ENCODE measurements around the gene ARL5B.

The ARL5B gene

DNA sequence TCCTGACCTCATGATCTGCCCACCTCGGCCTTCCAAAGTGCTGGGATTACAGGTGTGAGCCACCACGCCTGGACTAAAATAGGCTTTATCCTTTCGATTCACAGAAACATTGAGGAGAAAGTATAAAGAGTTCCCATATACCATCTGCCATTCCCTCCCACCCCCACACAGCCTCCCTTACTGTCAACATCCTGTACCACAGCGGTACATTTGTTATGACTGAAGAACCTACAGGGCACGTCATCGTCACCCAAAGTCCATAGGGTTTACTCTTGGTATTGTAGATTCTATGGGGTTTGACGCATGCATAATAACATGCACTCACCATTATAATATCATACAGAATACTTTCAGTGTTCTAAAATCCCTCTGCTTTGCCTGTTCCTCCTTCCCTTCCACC, 28.0 kb downstream of the ARL5B start:
- H3K36me3 ChIP-seq = peaks cover 0 to 11% (median 8%) of the 10 kb centered on the region in 11 experiments; a peak in 14 of 22 replicates
- no peaks in the 10 kb centered on the region for H4K20me1 ChIP-seq
- TF ChIP-seq Cebpa-rat (IDR thresholded peaks at IDR 0.05) = no peak
- H3K4me3 ChIP-seq = no peak overlapping the region
- no peak overlapping the region for H3K9ac ChIP-seq
- no peak overlapping the region for H3K4me2 ChIP-seq
- H3K9me3 ChIP-seq (replicated peaks in 1 of 11) = no peaks in the 10 kb centered on the region
- no peaks in the 10 kb centered on the region for H3K27me3 ChIP-seq
- peaks cover 0 to 8% (median 0%) of the 10 kb centered on the region in 10 experiments; a peak in 3 of 20 replicates for H3K4me1 ChIP-seq
- H3K27ac ChIP-seq = no peak overlapping the region

DNA sequence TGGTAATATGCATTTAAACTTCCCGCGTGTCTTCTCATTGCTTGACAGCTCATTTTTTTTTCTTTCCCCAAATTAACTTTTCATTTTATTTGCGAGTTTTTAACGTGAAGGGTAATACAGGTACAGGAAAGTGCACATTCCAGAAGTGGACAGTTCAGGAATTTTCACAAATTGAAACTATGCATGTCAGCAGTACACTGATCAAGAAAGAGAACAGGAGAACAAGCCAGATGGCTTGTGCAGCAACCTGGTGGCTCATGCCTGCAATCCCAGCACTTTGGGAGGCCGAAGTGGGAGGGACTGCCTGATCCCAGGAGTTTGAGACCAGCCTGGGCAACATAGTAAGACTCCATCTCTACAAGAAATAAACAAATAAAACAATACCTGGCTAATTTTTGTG, 28.5 kb downstream of the ARL5B start:
- no peaks in the 10 kb centered on the region for H3K9me3 ChIP-seq (replicated peaks in 1 of 11)
- H4K20me1 ChIP-seq = no peaks in the 10 kb centered on the region
- no peak overlapping the region for H3K9ac ChIP-seq
- H3K4me1 ChIP-seq = peaks cover 0 to 8% (median 0%) of the 10 kb centered on the region in 10 experiments; a peak in 3 of 20 replicates
- H3K36me3 ChIP-seq = peaks cover 0 to 6% (median 4%) of the 10 kb centered on the region in 11 experiments; a peak in 11 of 22 replicates
- no peak for TF ChIP-seq Cebpa-rat (IDR thresholded peaks at IDR 0.05)
- H3K4me3 ChIP-seq = no peak overlapping the region
- H3K27ac ChIP-seq = no peak overlapping the region
- H3K27me3 ChIP-seq = no peaks in the 10 kb centered on the region
- H3K4me2 ChIP-seq = no peak overlapping the region

DNA sequence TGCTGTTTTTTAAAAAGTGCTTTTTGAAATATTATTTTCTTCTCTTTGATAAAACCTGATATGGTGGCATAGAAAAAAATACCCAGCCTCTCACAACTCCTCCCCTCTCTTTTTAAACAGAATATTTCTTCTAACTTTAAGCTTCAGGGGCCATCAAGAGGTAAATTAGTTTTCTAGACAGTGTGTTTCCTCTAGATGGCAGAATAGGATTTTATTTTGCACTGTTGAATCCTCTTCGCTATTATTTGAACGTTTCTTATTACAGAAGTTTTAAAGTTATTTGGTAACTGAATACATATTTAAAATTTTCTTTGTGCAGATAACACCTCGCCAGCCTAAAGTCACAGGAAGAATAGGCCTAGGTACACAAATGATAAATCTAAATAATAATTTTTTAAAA, 30.3 kb downstream of the ARL5B start:
- no peak overlapping the region for H3K9ac ChIP-seq
- H3K4me3 ChIP-seq = no peak overlapping the region
- H3K9me3 ChIP-seq (replicated peaks in 1 of 11) = no peaks in the 10 kb centered on the region
- H3K36me3 ChIP-seq = no peaks in the 10 kb centered on the region
- H3K27me3 ChIP-seq = no peaks in the 10 kb centered on the region
- H3K4me2 ChIP-seq = no peak overlapping the region
- H3K27ac ChIP-seq = no peak overlapping the region
- TF ChIP-seq Cebpa-rat (IDR thresholded peaks at IDR 0.05) = no peak
- H3K4me1 ChIP-seq = peaks cover 0 to 8% (median 0%) of the 10 kb centered on the region in 10 experiments; a peak in 3 of 20 replicates
- no peaks in the 10 kb centered on the region for H4K20me1 ChIP-seq

DNA sequence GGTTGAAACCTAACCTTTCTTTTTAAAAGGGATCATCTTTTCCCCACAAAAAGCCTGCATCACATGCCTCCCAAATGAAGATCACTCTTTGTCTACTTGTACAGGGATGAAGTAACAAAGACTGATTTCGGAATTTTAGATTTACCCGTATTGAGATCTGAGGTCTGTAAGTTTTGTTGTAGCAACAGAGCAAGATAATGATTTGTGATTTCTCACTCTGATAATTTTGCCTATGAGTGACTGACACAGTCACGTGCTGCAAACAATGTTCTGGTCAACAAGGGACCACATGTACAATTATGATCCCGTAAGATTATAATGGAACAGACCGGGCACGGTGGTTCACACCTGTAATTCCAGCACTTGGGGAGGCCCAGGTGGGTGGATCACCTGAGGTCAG, 31.3 kb downstream of the ARL5B start:
- H3K4me2 ChIP-seq = no peak overlapping the region
- H3K36me3 ChIP-seq = no peaks in the 10 kb centered on the region
- H3K4me3 ChIP-seq = no peak overlapping the region
- H3K27me3 ChIP-seq = no peaks in the 10 kb centered on the region
- H3K4me1 ChIP-seq = peaks cover 0 to 8% (median 0%) of the 10 kb centered on the region in 10 experiments; a peak in 3 of 20 replicates
- no peaks in the 10 kb centered on the region for H4K20me1 ChIP-seq
- TF ChIP-seq Cebpa-rat (IDR thresholded peaks at IDR 0.05) = no peak
- H3K9me3 ChIP-seq (replicated peaks in 1 of 11) = no peaks in the 10 kb centered on the region
- H3K27ac ChIP-seq = no peak overlapping the region
- no peak overlapping the region for H3K9ac ChIP-seq

DNA sequence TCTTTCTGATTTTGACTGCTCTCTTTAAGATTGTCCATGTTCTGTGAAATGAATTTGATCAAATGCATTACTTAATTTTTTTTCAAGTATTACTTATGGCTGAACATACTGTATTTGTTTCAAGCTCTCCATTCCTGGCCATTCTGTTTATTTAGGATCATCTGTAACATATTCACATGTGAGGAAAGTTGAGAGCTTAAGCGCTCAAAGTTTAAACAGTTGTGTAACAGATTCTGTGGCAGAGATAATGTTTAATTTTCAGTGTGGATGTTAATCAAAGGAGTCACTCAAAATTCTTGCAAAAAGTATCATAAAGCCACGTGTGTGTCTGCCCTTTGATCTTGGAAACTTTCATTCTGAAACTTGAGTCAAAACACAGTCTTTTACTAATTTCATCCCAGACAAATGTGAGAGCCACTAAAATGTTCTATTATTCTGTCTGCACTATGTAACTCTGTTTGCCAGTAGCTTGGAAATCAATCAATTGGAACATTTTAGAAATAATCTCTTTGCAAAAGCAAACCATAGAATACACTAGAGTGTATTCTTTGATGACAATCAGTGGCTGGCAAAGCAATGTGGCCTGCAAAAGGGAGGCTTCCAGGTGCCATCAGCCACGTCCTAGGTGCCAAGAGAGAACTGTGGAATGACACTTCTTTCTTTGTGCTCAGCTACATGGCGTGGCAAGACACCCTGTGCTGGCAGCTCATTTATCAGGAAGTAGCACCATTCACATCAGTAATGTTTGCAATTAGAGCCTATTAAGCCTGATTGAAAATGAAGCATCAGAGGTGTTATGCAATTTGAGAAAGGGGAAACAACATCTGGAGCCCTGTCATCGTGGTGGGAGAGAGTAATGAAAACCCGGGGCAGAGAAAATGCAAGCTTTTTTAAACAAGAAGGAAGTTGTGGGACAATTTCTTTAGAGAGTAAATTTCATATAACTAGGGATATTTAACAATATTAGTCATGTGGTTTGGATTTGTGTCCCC, 40.9 kb downstream of the ARL5B start:
- H3K4me1 ChIP-seq = peaks cover 0 to 27% (median 16%) of the 10 kb centered on the region in 10 experiments; a peak in 13 of 20 replicates
- H4K20me1 ChIP-seq = no peaks in the 10 kb centered on the region
- H3K9ac ChIP-seq = peak overlapping the region in 4 of 11 experiments; percentile 39 to 55 (median 44); a peak in 6 of 22 replicates
- H3K4me2 ChIP-seq = peak overlapping the region in 7 of 11 experiments; percentile 36 to 76 (median 67); a peak in 14 of 22 replicates
- peaks cover 0 to 24% (median 6%) of the 10 kb centered on the region in 11 experiments; a peak in 9 of 22 replicates for H3K9me3 ChIP-seq (replicated peaks in 1 of 11)
- no peaks in the 10 kb centered on the region for H3K36me3 ChIP-seq
- H3K27me3 ChIP-seq = no peaks in the 10 kb centered on the region
- TF ChIP-seq Cebpa-rat (IDR thresholded peaks at IDR 0.05) = peak in 6 of 11 experiments; percentile 24 to 89 (median 74); a peak in 10 of 22 replicates
- H3K27ac ChIP-seq = peak overlapping the region in 8 of 11 experiments; percentile 38 to 79 (median 68); a peak in 16 of 22 replicates
- no peak overlapping the region for H3K4me3 ChIP-seq

DNA sequence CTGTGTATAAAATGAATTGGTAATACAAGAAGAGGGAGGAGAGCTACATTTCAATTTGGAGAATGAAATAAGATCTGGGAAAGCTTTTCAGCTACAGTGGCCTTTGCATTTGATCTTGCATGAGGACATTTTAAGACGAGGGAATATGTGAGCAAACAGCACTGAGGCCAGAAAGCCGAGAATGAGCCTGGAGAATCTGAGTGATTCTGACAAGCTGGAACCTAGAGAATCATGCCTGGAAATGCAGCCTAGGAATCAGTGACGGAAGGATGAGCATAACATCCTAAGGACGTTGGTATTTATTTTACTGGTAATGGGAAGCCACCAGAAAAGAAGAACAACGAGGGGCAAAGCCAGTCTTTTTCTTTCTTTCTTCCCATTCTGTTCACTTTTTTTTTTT, 44.3 kb downstream of the ARL5B start:
- no peak for TF ChIP-seq Cebpa-rat (IDR thresholded peaks at IDR 0.05)

DNA sequence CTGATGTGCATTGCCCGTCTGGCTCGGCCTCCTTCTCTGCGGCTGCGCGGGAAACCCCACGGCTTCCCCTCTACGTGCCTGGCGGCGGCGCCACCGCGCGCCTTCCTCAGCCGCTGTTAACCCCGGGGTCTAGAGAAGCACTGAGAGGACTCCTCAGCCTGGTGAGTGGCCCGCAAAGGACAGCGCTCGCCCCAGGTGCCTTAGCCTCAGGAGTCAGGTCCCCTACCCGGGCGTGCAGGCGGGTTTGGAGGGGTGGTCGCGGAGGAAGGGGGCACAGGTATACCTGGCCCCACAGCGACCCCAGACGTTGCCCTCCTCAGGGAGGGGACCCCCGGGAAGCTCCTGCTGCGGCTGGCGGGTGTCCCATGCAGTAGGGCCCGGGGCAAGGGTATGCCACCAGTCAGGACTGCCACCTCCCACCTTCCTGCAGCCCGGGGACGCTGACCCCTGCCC, 51.0 kb downstream of the ARL5B start:
- H3K9ac ChIP-seq = no peak overlapping the region
- H4K20me1 ChIP-seq = no peaks in the 10 kb centered on the region
- H3K4me2 ChIP-seq = no peak overlapping the region
- no peak overlapping the region for H3K27ac ChIP-seq
- H3K36me3 ChIP-seq = no peaks in the 10 kb centered on the region
- H3K9me3 ChIP-seq (replicated peaks in 1 of 11) = peaks cover 0 to 15% (median 3%) of the 10 kb centered on the region in 11 experiments; a peak in 6 of 22 replicates
- no peak overlapping the region for H3K4me3 ChIP-seq
- peaks cover 0 to 17% (median 0%) of the 10 kb centered on the region in 10 experiments; a peak in 5 of 20 replicates for H3K4me1 ChIP-seq
- no peak for TF ChIP-seq Cebpa-rat (IDR thresholded peaks at IDR 0.05)
- H3K27me3 ChIP-seq = no peaks in the 10 kb centered on the region

More for the DNA sequence above, 44.3 kb downstream of the ARL5B start:
- H3K27me3 ChIP-seq = no peaks in the 10 kb centered on the region
- H3K9me3 ChIP-seq (replicated peaks in 1 of 11) = peaks cover 0 to 13% (median 0%) of the 10 kb centered on the region in 11 experiments; a peak in 4 of 22 replicates
- H3K4me1 ChIP-seq = peaks cover 0 to 27% (median 16%) of the 10 kb centered on the region in 10 experiments; a peak in 13 of 20 replicates
- H3K4me2 ChIP-seq = no peak overlapping the region
- H3K27ac ChIP-seq = no peak overlapping the region
- no peaks in the 10 kb centered on the region for H3K36me3 ChIP-seq
- no peak overlapping the region for H3K4me3 ChIP-seq
- no peak overlapping the region for H3K9ac ChIP-seq
- no peaks in the 10 kb centered on the region for H4K20me1 ChIP-seq

DNA sequence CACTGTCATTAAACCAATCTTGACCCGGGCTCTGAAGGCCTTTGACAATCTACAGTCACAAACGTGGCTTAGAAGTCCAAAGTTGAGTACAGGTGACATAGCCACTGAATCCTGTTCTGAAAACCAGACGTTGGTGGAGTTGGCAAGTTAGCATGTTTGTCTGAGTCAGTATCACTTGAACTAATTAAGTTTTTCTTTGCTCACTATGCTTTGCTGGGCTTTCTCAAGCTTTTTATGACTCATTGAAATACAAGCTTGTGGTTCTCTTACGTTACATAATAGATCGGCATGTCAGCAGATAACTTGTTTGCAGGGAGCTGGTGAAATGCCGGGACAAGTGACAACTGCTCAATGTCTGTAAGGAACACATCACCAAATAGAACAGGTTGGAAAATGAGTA, 53.8 kb downstream of the ARL5B start:
- Histone ChIP-seq H3K27me3 (no peaks in the 10 kb centered on the region), H3K9ac (no peak overlapping the region), H3K27ac (peak overlapping the region in 1 of 11 experiments; percentile 11; a peak in 1 of 22 replicates), H3K4me3 (no peak overlapping the region), H4K20me1 (no peaks in the 10 kb centered on the region), H3K9me3 (replicated peaks in 1 of 11) (peaks cover 0 to 9% (median 3%) of the 10 kb centered on the region in 11 experiments; a peak in 6 of 22 replicates), H3K4me2 (peak overlapping the region in 3 of 11 experiments; percentile 23 to 38 (median 25); a peak in 2 of 22 replicates), H3K36me3 (no peaks in the 10 kb centered on the region), H3K4me1 (peaks cover 0 to 17% (median 0%) of the 10 kb centered on the region in 10 experiments; a peak in 5 of 20 replicates)
- no peak for TF ChIP-seq Cebpa-rat (IDR thresholded peaks at IDR 0.05)

DNA sequence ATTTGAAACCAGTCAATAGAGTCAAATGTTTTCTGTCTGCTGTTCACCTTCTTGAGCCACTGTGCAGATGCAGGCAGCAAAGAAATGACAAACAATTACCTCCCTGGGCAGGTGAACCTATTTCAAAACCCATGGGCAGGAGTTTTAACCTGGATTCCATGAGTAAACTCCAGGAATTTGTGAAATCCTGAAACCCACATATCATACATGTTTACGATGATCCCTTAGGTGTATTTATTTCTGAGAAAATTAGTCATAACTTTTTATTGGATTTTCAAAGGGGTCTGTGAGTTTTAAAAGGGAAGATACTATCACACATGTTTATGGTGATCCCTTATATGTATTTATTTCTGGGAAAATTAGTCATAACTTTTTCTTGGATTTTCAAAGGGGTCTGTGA, 59.8 kb downstream of the ARL5B start:
- H3K4me1 ChIP-seq = peaks cover 0 to 1% (median 0%) of the 10 kb centered on the region in 10 experiments; a peak in 1 of 20 replicates
- H3K36me3 ChIP-seq = no peaks in the 10 kb centered on the region
- H3K9ac ChIP-seq = no peak overlapping the region
- no peak overlapping the region for H3K4me3 ChIP-seq
- H3K4me2 ChIP-seq = no peak overlapping the region
- H4K20me1 ChIP-seq = no peaks in the 10 kb centered on the region
- H3K27ac ChIP-seq = no peak overlapping the region
- no peak for TF ChIP-seq Cebpa-rat (IDR thresholded peaks at IDR 0.05)
- H3K27me3 ChIP-seq = no peaks in the 10 kb centered on the region
- no peaks in the 10 kb centered on the region for H3K9me3 ChIP-seq (replicated peaks in 1 of 11)

Data from BLaER1 treated with 17β-estradiol and CSF1 and Interleukin-3, amounts not matched to agents 10 nM and 100 nM (cell line).